ENCODE data around the gene TMEM183A.
"Not testable (repeated sequence)": the region's sequence is repeated elsewhere in the genome, so short reads cannot be mapped to it uniquely, and the experiment has no call there.

TMEM183A gene, protein sequence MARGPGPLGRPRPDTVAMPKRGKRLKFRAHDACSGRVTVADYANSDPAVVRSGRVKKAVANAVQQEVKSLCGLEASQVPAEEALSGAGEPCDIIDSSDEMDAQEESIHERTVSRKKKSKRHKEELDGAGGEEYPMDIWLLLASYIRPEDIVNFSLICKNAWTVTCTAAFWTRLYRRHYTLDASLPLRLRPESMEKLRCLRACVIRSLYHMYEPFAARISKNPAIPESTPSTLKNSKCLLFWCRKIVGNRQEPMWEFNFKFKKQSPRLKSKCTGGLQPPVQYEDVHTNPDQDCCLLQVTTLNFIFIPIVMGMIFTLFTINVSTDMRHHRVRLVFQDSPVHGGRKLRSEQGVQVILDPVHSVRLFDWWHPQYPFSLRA

DNA sequence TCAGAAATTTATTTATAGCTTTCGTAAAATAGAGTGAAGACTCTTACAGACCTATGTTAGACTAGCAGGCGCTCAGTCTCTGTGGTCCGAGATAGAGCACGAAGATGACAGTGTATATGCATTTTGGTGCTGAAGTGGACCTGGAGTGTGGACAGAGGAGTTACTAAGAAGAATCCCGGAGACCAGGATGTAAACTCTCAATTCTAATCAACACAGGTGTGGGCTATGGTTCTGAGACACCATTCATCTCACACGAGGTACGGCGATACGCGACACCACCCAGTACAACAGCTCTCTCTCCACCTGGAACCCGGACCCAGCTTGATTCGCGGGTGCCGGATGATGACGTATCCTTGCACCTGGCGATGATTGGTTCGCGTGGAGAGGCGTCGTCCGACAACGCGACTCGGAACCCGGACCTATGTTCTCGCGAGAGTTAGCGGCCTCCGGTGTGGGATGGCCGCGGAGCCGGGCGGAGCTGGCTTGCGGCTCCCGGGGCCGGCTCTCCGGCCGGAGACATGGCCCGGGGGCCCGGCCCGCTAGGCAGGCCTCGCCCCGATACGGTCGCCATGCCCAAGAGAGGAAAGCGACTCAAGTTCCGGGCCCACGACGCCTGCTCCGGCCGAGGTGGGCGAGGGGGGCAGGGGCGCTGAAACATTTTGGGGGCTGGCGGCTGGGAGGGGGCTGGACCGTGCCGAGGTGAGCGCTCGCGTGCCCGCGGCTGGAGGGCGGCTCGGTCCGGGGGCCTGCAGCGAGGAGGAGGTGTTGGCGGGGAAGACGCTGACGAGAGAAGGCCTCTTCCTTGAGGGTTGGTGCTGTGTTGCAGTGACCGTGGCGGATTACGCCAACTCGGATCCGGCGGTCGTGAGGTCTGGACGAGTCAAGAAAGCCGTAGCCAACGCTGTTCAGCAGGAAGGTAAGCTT, at the start of gene TMEM183A:
Gene TMEM183A, plus strand, starts transcription at position 427 of the 924 bp plus-strand sequence. Its CDS starts 92 bp downstream, at position 519.
- DNase-seq: peak; percentile 95 to 100 (median 99)

DNA sequence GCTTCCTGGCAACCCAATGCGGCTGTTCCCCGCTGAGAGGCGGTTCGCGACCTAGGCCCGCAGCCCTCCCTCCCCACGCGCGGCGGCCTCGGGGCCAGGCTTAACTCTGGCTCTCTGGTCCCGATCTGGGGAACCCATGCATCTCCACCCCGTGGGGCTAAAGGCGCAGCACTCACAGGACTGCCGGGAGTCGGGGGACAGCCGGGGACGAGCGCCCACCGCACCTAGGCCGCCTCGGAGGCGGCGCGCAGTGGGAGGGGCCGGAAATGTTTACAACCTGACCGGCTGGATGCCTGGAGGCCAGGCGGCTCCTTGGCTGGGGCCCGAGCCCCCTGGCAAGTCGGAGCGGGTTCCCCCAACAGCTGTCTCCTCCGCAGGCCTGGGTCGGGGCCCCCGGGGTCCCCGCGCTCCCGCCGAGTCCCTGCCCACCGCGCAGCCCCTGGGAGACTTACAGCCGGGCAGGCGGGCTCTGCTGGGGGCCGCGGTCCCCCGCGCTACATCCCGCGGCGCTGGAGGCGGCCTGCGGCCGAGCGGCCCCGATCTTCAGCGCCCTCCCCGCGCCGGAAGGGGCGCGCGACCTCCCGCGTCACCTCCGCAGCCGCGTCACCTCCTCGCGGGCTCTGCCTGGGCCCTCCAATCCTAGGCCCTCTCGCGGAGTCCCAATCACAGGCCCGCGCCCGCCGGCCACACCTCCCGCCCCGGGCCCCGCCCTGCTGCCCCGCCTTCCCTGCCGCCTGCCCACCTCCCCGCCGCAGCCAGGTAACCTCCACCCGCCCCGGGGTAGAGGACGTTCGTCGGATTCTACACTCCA, 49.2 kb upstream of the TMEM183A start, which contains the start of gene ADIPOR1:
Gene ADIPOR1, minus strand, starts transcription at position 580 of the 811 bp plus-strand sequence. CDS start 7,242 bp downstream, outside the sequence.
- peak; percentile 93 to 97 (median 93) for DNase-seq

DNA sequence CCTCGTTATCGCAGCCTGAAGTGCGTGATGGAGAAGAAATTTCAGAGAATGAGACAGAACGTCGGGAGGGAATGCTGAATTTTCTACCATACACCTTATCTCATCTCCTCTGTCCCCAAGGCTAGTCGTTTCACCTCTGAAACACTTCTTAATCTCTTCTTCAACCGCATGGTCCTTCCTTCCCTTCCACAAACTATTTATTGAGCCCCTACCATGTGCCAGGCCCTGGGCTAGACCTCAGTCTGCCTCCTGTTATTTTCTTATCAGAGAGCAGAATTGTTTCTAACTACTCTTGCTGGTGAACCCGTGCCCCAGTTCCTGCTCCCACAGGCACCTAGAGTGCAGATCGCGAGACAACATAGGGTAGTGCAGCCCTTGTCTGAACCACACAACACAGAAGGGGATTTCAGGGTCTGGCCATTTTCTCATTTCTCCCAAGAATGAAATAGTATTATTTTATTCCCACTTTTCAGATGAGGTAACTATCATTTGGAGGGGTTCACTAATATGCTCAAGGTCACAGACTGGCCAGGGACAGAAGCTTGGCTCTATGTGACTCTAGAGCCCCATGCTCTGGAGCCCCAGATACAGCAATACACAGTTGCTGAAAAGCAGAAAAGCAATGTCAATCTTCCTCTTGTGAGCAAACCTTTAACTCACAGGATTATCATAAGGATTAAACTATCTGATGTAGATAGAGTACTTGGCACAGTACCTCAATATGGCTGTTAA, 48.5 kb upstream of the TMEM183A start:
- DNase-seq: no peak

DNA sequence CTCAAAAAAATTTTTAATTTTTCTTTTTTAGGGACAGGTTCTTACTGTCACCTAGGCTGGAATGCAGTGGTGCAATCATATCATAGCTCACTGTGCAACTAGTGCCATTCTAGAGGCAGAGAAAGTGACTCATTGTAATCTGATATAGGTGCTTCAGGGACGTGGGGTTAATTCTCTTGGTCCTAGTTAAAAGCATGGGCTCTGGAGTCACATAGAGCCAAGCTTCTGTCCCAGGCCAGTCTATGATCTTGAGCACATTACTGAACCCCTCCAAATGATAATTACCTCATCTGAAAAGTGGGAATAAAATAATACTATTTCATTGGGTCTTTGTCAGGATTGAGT, 47.9 kb upstream of the TMEM183A start:
- DNase-seq: peak in 1 of 3 experiments; percentile 22

DNA sequence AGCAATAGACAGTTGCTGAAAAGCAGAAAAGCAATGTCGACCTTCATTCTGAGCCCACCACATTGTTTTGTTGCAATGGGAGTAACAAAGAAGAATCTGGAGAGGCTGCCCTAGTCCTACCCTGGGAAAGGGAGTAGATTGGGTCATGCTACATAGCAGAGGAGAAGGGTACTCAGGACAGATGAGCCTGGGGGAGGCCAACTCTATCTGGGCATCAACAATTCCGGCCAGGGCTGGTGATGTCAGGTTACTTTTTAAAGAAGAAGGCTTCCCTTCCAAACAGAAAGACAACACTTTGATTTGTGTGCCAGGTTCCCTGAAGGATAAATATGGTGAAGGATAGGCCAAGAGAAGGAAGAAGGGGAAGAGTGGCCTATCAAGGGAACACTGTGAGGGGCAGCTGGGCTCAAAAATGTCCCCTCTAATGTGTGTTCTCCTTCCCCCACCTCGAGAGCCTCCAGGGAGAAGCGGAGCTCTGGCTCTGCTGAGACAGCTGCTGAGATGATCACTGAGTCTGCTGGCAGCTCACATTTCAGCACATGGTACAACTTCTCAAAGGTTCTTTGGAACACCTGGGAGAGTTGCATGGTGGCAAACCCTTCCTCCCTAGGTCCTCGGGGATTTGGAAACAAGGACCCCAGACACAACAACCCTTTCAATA, 45.8 kb upstream of the TMEM183A start:
- DNase-seq: no peak

DNA sequence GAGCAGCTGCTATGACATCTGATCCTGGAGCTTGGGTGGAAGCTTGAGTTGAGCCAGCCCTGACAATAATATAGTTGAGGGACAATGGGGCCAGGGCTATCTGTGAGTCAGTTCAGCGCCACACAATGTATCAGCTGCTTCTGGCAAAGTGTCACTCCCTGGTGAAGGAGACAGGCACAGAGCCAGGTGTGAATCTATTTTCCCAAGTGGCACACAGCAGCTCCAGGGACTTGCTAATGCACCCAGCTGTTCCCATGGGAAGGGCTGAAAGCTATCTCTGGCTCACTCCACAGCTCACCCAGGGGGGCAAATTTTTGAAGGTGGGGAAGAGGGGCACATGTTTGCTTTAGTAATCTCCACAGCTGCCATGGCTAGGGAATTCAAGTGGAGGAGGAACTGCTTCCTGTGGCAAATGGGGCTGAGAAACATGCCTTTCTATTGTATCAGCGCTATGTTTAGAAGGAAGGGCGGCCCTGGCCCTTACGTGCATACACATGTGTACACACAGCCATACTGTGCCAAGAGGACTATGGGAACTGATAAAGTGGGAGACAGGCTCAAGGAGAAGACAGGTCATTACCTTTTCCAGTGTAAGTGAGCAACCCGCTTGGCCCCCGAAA, 42.3 kb upstream of the TMEM183A start:
- DNase-seq: peak; percentile 83 to 97 (median 97)

DNA sequence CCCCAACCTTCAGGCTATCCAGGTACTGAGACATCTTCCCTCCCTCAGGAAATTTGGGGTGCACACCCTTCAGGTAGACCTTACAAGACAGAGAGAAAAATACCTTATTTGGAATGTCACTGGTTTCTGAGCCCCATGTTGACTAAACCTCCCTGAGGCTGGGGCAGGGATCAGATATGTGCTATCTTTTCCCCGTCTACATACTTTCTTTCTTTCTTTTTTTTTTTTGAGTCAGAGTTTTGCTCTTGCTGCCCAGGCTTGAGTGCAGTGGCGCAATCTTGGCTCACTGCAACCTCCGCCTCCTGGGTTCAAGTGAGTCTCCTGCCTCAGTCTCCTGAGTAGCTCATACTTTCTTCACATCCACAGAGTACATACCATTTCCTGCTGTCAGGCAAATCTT, 41.8 kb upstream of the TMEM183A start:
- no peak for DNase-seq

DNA sequence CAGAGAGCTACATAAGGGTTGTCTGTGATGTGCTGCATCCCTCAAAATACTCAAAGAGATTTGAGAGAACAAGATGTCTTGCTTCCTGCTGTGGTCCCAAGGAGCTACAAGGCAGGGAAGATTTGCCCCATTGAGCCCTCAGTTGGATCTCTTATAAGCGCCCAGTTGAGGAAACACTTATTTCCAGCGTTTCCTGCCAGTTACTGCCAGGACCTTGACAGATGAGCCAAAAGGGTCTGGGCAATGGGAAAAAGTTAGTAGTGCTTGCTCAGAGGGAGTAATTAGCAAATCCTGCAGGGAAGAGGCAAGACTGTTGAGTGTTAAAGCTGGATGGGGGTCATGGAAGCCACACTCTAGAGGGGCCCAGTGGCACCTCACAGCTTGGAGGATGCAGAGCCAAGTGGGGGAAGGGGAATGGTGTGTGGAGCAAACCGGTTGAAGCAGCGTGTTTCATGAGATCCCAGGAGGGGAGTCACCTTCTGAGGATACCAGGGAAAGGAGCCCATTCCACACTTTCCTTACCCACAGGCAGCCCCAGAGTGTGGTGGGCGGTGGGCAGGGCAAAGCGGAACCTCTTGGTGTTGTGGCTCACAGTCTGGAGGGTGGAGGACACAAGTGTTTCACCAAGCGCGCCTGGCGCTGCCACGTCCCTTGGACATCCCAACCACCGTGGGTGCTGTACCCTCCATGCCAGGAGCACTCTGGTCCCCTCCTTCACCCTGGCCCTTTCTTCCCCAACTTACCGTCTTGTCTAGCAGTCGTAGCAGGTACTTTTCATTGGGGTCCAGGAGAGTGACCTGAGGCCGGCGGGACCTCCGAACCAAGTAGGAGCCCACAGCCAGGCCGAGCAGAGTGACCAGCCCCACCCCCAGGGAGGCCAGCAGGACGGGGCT, 40.9 kb upstream of the TMEM183A start:
- DNase-seq: no peak

DNA sequence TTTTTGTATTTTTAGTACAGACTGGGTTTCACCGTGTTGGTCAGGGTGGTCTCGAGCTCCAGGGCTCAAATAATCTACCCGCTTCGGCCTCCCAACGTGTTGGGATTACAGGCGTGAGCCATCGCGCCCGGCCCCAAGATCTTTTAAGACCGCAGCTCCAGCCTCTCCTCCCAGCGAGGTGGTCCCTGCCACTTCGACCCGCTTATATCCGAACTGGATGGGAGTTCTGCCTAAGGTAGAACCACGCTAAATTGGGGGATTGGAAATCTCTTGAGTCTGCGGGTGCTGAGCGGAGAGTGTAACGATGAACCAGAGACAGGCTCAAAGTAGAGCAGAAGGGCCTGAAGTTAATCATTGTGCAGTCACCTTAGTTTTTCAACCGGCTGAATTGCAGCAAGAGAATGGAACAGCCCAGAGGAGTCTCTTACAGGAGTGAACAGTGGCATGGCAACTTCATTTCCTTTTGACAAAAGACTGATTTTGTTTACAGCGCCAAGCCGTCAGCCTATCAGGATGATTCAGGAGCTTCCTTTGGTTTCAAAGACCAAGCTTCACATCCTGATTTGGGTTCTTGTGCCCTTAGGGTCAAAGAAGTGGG, 39.4 kb upstream of the TMEM183A start:
- peak; percentile 59 to 76 (median 72) for DNase-seq

DNA sequence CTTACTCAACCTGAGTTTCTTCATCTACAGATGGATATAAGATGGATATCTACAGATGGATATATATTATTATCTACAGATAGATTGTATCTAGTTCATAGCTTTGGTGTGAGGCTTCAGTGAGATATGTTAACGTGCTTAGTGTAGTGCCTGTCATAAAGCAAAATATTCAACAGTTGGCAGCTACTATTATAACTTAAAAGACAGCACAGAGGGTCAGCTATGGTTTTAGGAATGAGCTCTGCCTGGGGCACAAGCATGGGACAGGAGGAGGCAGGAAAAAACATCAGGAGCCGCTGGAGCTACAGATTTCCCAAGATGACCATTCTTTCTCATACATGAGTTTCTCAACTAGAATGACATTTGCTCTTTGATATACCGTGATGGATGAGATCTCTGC, 38.8 kb upstream of the TMEM183A start:
- DNase-seq: no peak

DNA sequence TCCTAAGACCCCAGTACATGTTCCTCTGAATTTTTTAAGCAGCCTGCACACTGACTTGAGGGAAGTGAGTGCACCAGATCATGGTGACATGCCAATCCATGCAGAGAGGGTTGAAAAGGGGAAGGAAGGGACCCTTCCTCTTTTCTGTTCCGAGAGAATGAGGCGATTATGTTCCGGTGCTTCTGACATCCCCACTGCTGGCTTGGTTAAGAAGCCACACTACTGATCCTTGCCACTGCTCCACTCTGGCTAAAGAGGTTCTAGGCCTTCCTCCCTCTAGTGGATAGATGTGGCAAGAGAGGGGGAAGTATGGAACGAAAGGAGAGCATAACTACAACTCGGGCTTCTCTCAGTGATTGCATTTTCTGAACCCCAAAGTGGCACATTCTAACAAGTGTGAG, 38.3 kb upstream of the TMEM183A start:
- DNase-seq: peak; percentile 25 to 66 (median 34)

DNA sequence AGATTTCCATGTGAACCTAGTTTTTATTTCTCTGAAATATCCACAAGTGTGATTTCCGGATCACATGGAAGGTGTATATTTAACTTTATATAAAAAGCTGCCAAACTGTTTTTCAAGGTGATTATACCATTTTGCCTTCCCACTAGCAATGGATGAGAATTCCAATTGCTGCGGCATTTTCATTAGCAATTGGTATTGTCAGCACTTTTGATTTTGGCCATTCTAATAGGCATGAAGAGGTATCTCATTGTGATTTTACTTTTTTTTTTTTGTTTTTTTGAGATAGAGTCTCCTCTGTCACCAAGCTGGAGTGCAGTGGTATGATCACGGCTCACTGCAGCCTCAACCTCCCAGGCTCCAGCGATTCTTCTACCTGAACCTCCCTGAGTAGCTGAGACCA, 35.1 kb upstream of the TMEM183A start:
- no peak for DNase-seq

DNA sequence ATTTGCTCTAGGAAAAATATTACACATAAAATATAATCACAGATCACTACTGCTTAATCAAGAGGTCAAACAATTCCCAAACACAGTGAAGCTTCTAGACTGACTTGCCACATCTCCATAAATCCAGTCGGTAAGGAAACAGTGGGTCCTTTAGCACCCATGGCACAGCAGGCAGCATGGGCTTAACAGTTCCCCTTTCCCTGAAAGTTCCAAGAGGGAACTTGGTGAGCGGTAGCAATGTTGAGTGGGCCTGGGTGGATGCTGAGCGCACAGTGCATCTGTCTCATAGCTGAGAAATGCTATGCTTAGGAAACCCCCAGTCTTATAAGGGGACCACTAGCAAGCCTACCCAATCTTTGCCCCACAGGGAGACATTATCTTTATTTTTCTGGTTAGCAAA, 32.3 kb upstream of the TMEM183A start:
- DNase-seq: no peak

DNA sequence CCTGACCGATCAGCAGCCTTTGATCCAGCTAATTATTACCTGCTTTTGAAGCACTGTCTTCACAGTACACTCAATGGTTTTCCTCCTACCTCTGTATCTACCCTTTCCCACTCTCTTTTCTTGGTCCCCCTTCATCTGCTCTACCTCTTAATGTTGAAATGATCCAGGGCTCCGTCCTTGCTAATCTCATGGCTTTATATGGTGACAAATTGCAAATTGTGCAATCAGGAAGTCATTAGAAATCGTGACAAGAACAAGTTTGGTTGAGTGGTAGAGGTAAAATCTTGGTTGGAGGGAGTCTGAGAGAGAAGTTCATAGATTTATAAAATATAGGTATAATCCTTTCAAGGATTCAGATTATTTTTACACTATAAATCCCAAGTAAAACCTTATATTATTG, 30.5 kb upstream of the TMEM183A start:
- DNase-seq: no peak

DNA sequence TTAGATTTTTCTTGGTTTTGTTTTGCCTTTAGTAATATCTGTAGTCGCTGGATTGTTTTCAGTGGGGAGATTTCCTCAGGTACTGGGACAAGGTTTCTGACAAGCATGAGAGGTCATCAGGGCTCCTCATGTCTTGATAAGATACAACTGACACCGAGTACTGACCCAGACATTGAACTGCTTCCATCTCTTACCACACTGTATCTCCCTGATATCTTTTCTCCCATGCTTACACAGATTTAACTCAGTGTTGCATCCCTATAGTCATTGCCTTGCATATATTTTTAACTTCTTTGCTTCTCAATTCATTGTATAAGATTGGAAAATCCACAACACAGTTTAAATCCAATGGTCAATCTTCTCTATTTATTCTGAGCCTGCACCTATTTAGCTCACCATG, 27.7 kb upstream of the TMEM183A start:
- no peak for DNase-seq

DNA sequence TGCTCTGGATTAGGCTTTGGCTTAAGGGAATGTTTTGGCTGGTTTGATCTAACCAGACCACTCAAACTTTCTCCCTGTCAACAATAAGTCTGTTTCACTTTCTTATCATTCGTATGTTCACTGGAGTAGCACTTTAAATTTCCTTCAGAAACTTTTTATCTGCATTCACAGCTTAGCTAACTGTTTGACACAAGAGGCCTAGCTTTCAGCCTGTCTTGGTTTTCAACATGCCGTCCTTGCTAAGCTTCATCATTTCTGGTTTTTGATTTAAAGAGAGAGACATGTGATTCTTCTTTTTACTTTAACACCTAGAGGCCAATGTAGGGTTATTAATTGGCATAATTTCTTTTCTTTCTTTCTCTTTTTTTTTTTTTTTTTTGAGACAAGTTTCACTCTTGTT, 25.2 kb upstream of the TMEM183A start:
- no peak for DNase-seq

DNA sequence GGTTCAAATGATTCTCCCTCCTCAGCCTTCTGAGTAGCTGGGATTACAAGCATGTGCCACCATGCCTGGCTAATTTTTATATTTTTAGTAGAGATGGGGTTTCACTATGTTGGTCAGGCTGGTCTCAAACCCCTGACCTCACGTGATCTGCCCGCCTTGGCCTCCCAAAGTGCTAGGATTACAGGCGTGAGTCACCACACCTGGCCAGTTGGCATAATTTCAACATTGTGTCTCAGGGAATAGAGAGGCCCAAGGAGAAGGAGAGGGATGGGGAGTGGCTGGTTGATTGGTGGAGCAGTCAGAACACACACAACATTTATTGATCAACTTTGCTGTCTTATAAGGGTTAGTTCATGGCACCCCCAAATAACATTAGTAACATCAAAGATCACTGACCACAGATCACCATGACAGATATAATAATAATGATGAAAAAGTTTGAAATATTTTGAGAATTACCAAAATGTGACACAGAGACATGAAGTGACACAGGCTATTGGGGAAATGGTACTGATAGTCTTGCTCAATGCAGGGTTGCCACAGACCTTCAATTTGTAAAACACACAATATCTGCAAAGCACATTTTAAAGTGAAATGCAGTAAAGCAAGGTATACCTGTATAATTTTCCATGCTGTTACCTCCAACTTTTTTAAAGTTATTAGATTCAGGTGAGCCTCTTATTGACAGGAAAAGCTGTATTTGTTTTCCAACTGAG, 24.3 kb upstream of the TMEM183A start:
- no peak for DNase-seq

DNA sequence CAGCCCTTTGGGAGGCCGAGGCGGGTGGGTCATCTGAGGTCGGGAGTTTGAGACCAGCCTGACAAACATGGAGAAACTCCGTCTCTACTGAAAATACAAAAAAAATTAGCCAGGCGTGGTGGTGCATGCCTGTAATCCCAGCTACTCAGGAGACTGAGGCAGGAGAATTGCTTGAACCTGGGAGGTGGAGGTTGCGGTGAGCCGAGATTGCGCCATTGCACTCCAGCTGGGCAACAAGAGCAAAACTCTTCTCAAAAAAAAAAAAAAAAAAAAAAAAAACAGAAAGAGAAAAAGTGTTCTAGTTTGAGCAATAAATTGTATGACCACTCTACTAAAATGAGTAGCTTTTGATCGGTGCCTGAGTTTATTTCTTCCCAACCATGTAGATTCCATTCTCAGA, 21.1 kb upstream of the TMEM183A start:
- DNase-seq: not testable (repeated sequence)

DNA sequence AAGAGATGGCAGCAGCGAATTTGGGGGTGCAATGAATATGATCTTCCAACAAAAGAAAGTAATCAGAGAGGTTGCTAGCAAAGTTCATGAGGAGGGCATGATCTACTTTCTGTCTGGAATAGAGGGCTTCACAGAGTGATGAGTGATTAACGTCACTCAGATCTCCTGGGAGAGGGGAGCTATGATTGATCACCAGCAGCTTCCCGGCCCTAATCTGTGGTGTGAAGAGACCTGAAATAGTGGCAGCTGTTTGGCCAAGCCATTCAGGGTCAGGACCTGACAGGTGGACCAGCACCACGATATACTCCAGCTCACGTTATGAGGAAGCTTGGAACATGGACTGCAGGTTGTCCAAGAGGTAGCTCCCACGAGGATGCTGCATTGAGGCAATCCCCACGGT, 19.9 kb upstream of the TMEM183A start:
- DNase-seq: no peak

All from NCI-H1417 (cell line).